Activated CD8-positive, alpha-beta memory T cell treated with anti-CD3 and anti-CD28 coated beads, Interleukin-2, amount 10 ng/mL, durations not matched to agents 7 days and 5 days (primary cell): Measurements from ENCODE around the gene FGF3. TPM values are rescaled to one million over a fixed set of nuclear protein-coding genes. Genes with fewer than 3 reads are reported as not detected.

Experiments
- ATAC-seq: fragments of 150-1000 bp; cut with Tn5 transposase; one replicate; pipeline ENCODE4 v1.10.0; 2021; ENCODE audit warnings: moderate library complexity
- CTCF ChIA-PET: fragments of 350-600 bp; sonication (Branson Sonifier 250); formaldehyde crosslinking; loops from one replicate; lab custom pipeline; 2021; ENCODE audit warnings: antibody characterized with exemption; lab: Charles Lee
- DNase-seq: peaks from one replicate; pipeline ENCODE4 v3.0.0-alpha.2; 2020
- H3K27ac Mint-ChIP-seq: one replicate; pipeline ENCODE4 v1.8.0; 2021; ENCODE audit warnings: mild to moderate bottlenecking, mixed read lengths
- H3K27me3 Mint-ChIP-seq: one replicate; pipeline ENCODE4 v1.8.0; 2021; ENCODE audit warnings: mixed read lengths
- H3K36me3 Mint-ChIP-seq: one replicate; pipeline ENCODE4 v1.8.0; 2021; ENCODE audit warnings: mild to moderate bottlenecking, mixed read lengths
- H3K4me1 Mint-ChIP-seq: one replicate; pipeline ENCODE4 v1.8.0; 2021; ENCODE audit warnings: mixed read lengths
- H3K4me3 Mint-ChIP-seq: one replicate; pipeline ENCODE4 v1.8.0; 2021; ENCODE audit warnings: mild to moderate bottlenecking, moderate library complexity, mixed read lengths
- H3K9me3 Mint-ChIP-seq: one replicate; pipeline ENCODE4 v1.8.0; 2022; ENCODE audit warnings: low read depth, mixed read lengths
- total RNA-seq, 2 experiments: library from RNA; stranded (reverse); gene quantifications; one replicate each; pipeline ENCODE4 v1.2.3, GENCODE V29; 2021

FGF3 gene
- total RNA-seq, 2 experiments from 2014 or later: not detected

DNA sequence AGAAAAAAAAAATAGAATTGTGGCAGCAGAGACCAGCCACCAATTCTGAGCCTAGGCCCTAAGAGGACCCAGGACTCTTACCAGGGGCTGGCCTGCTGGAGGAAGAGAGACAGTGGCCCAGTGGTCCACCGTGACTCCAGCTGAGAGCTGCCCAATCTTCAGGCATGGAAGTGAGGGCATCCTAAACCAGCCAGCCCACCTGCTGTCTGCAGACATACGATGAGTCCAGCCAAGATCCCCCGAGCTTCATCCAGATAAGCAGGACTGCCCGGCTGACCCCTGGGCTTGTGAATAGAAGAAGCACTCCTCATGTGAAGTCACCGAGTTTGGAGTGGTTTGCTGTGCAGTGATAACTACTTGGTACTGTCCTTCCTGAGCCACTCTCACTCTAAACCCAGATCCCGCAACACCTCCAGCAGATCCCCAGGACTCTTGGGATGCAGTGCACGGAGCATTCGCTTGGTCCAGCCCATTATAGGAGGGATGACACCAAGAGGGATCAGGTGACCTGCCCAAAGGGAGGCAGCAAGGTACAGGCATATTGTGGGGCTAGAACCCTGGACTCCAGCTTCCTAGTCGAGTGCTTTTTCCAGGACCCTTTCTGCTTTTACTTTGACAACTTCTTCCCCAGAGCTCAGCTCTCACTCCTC lies 41.7 kb upstream of the FGF3 start:
- no peaks in the 10 kb centered on the region for H3K36me3 Mint-ChIP-seq
- no peak for ATAC-seq
- no peaks in the 10 kb centered on the region for H3K9me3 Mint-ChIP-seq
- no peak overlapping the region for H3K4me3 Mint-ChIP-seq
- CTCF ChIA-PET: no interaction called here
- no peak for DNase-seq
- H3K4me1 Mint-ChIP-seq: no peaks in the 10 kb centered on the region
- peaks cover 27% of the 10 kb centered on the region for H3K27me3 Mint-ChIP-seq
- no peak overlapping the region for H3K27ac Mint-ChIP-seq

DNA sequence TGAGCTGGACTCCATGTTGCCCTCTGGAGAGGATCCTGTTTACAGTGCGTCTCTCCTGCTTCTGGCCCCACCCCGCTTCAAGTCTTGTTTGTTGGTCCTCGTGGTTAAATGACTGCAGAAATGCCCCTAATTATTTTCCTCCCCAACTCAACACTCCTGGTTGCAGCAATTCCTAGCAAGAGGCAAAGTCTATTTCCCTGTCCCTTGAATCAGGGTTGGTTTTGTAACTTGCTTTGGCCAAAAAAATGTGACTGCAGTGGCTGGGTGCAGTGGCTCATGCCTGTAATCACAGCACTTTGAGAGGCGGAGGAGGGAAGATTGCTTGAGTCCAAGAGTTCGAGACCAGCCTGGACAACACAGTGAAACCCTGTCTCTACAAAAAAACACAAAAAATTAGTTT lies 41.0 kb upstream of the FGF3 start:
- Mint-ChIP-seq H3K27me3 (peaks cover 29% of the 10 kb centered on the region), H3K4me1 (no peaks in the 10 kb centered on the region), H3K4me3 (no peak overlapping the region), H3K27ac (no peak overlapping the region), H3K9me3 (no peaks in the 10 kb centered on the region), H3K36me3 (no peaks in the 10 kb centered on the region)
- ATAC-seq (no peak), DNase-seq (no peak)
- CTCF ChIA-PET: no interaction called here

DNA sequence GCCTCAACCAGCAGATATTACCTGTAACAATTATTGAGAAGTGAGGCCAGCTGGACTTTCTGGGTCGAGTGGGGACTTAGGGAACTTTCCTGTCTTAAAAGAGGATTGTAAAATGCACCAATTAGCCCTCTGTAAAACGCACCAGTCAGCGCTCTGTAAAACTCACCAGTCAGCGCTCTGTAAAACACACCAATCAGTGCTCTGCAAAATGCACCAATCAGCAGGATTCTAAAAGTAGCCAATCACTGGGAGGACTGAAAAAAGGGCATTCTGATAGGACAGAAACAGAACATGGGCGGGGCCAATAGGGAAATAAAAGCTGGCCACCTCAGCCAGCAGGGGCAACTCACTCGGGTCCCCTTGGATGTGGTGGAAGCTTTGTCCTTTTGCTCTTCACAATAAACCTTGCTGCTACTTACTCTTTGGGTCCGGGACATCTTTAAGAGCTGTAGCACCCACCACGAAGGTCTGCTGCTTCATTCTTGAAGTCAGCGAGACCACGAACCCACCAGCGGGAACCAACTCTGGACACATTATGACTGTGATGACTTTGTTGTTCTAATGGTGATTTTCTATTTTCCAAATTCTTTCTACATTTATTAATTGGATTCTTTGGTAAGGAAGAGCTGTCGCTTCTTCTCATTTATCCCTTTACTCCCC lies 40.2 kb upstream of the FGF3 start:
- Mint-ChIP-seq H3K9me3 (no peaks in the 10 kb centered on the region), H3K27me3 (peaks cover 33% of the 10 kb centered on the region), H3K4me1 (no peaks in the 10 kb centered on the region), H3K4me3 (no peak overlapping the region), H3K27ac (no peak overlapping the region), H3K36me3 (no peaks in the 10 kb centered on the region)
- DNase-seq (no peak), ATAC-seq (no peak)
- CTCF ChIA-PET: no interaction called here

DNA sequence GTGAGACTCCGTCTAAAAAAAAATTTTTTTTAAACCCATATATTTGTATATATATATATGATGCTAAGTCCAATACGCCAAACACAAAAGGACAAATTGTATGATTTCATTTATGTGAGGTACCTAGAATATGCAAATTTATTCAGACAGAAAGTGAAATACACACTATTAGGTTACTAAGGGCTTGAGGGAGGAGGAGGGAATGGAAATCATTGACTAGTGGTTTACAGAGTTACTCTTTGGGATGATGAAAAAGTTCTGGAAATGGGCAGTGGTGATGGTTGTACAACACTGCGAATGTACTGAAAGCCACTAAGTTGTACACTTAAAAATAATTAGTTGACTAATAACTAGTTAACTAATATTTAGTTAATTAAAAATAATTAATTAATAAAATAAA lies 36.2 kb upstream of the FGF3 start:
- no peak for DNase-seq
- CTCF ChIA-PET: no interaction called here
- no peak for ATAC-seq
- Mint-ChIP-seq H3K4me1 (no peaks in the 10 kb centered on the region), H3K9me3 (no peaks in the 10 kb centered on the region), H3K27me3 (peaks cover 37% of the 10 kb centered on the region), H3K36me3 (no peaks in the 10 kb centered on the region), H3K27ac (no peak overlapping the region), H3K4me3 (no peak overlapping the region)

DNA sequence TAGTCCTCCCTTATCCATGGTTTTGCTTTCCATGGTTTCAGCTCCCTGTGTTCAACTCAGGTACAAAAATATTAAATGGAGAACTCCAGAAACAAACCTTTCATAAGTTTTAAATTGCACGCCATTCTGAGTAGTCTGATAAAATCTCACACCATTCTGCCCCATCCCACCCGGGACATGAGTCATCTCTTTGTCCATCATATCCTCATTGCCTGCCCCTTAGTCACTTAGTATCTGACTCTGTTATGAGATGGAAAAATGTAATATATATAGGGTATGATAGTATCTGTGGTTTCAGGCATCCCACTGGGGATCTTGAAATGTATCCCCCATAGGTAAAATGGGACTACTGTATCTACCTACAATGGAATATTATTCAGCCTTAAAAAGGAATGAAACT lies 35.5 kb upstream of the FGF3 start:
- Mint-ChIP-seq H3K4me3 (no peak overlapping the region), H3K4me1 (no peaks in the 10 kb centered on the region), H3K9me3 (no peaks in the 10 kb centered on the region), H3K27me3 (peaks cover 37% of the 10 kb centered on the region), H3K27ac (no peak overlapping the region), H3K36me3 (no peaks in the 10 kb centered on the region)
- no peak for ATAC-seq
- no peak for DNase-seq
- CTCF ChIA-PET: no interaction called here

DNA sequence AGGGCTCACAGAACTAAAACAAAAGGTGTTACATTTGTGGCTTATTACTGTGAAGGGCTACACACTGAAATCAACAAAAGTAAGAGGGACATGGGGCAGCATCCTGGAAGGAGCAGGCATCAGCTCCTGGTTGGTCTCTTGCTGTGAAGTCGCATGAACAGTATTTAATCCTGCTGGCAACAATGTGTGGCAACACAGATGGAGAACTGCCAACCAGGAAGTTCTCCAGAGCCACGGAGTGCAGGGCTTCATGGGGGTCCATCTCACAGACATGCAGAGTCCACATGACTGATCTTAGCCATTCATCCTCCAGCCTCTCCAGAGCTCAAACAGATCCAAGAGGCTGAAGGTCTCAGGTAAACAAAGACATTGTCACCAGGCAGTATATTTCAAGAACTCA lies 32.8 kb upstream of the FGF3 start:
- Mint-ChIP-seq H3K4me3 (no peak overlapping the region), H3K4me1 (no peaks in the 10 kb centered on the region), H3K36me3 (no peaks in the 10 kb centered on the region), H3K9me3 (no peaks in the 10 kb centered on the region), H3K27me3 (peaks cover 25% of the 10 kb centered on the region), H3K27ac (no peak overlapping the region)
- ATAC-seq: no peak
- no peak for DNase-seq
- CTCF ChIA-PET: no interaction called here

DNA sequence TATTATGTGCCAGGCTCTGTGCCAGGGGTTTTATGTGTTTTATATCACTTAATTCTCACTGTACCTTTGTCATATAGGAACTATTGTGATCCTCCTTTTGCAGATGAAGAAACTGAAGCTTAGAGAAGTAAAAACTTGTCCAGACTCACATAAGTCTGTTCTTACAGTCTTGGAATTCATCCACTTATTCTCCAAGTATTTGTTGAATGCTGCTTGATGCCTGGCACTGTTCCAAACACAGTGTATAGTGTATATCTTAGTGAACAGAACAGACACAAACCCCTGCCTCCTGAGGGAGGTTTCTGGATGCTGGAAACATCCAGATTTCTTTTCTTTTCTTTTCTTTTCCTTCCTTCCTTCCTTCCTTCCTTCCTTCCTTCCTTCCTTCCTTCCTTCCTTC lies 29.0 kb upstream of the FGF3 start:
- no peak for DNase-seq
- peaks cover 11% of the 10 kb centered on the region for H3K27me3 Mint-ChIP-seq
- H3K4me1 Mint-ChIP-seq: no peaks in the 10 kb centered on the region
- no peak overlapping the region for H3K4me3 Mint-ChIP-seq
- H3K36me3 Mint-ChIP-seq: no peaks in the 10 kb centered on the region
- ATAC-seq: no peak
- H3K27ac Mint-ChIP-seq: no peak overlapping the region
- CTCF ChIA-PET: no interaction called here
- no peaks in the 10 kb centered on the region for H3K9me3 Mint-ChIP-seq

DNA sequence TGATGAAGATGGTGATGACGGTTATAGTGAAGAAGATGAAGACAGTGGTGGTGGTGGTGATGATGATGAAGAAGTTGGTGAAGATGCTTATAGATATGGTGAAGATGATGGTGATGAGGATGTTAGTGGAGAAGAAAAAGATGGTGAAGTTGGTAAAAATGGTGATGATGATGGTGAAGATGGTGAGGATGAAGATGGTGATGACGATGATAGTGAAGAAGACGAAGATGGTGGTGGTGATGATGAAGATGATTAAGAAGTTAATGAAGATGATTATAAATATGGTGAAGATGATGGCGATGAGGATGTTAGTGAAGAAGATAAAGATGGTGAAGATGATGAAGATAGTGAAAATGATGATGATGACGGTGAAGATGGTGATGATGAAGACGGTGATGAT lies 25.2 kb upstream of the FGF3 start:
- no peak overlapping the region for H3K4me3 Mint-ChIP-seq
- no peak overlapping the region for H3K27ac Mint-ChIP-seq
- peaks cover 3% of the 10 kb centered on the region for H3K36me3 Mint-ChIP-seq
- CTCF ChIA-PET: no interaction called here
- ATAC-seq: no peak
- H3K27me3 Mint-ChIP-seq: peaks cover 8% of the 10 kb centered on the region
- H3K9me3 Mint-ChIP-seq: peaks cover 7% of the 10 kb centered on the region
- no peak for DNase-seq
- H3K4me1 Mint-ChIP-seq: peaks cover 2% of the 10 kb centered on the region

DNA sequence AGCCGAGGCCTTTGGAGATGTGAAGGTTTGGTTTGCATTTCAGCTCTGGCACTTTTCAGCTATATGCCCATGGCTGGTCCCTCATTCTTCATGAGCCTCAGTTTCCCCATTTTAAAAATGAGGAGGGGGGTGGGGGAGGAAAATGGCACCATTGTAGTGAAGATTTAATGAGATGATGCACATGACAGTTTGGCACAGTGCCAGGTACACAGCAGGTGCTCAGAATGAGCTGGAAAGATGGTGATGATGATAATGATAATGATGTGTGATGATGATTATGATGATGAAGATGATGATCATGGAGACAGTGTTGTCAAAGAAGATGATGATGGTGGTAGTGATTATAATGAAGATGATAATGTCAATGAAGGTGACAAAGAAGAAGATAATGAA lies 24.3 kb upstream of the FGF3 start:
- peaks cover 5% of the 10 kb centered on the region for H3K27me3 Mint-ChIP-seq
- CTCF ChIA-PET: interaction anchor here (0.6 kb wide), 1 partner anchor 11 kb away, joined by 3 read pairs; no protein-coding TSS in a partner anchor
- H3K9me3 Mint-ChIP-seq: peaks cover 7% of the 10 kb centered on the region
- no peak overlapping the region for H3K27ac Mint-ChIP-seq
- DNase-seq (no peak), ATAC-seq (no peak)
- no peak overlapping the region for H3K4me3 Mint-ChIP-seq
- H3K4me1 Mint-ChIP-seq: peaks cover 2% of the 10 kb centered on the region
- H3K36me3 Mint-ChIP-seq: peaks cover 3% of the 10 kb centered on the region

DNA sequence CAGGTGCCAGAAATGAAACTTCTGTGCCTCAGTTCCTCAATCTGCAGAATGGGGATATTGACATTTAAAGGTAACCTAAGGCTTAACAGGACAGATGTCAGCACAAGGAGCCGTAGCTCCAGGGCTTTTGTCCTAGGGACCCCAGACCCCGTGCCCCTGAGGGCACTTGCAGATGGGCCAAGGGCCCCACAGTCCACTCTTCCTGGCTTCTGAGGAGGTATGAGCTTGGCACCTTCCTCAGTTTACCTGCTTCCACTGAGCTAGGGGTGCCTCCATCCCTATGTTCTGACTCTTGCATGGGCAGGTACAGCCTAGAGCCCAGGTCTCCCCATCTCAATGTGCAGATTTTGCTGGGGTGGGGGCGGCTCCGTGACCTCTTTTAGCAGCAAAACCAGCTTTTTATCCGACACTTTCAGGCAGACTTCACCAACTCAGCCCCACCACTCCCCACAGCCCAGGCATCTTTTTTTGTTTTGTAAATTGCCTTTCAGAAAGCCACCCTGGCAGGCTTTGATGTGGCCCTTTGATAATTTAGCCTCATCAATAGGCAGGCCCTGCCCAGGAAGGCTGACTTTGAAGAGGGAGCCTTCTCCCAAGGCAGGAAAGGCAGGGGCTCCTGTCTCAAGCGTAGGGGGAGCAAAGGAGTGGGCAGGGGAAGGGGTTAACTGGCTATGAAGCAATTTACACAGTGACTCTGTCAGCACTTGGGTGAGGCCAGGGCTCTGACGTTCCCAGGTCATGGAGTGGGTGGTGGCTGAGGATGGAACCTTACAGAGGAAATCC lies 23.7 kb upstream of the FGF3 start:
- Mint-ChIP-seq H3K4me1 (peaks cover 7% of the 10 kb centered on the region), H3K4me3 (no peak overlapping the region), H3K36me3 (peaks cover 3% of the 10 kb centered on the region), H3K27ac (no peak overlapping the region), H3K9me3 (peaks cover 7% of the 10 kb centered on the region), H3K27me3 (peaks cover 7% of the 10 kb centered on the region)
- ATAC-seq (no peak), DNase-seq (no peak)
- CTCF ChIA-PET: interaction anchor here (0.6 to 1.4 kb wide), 3 partner anchors 10 to 173 kb away, joined by 3 read pairs; no protein-coding TSS in a partner anchor

DNA sequence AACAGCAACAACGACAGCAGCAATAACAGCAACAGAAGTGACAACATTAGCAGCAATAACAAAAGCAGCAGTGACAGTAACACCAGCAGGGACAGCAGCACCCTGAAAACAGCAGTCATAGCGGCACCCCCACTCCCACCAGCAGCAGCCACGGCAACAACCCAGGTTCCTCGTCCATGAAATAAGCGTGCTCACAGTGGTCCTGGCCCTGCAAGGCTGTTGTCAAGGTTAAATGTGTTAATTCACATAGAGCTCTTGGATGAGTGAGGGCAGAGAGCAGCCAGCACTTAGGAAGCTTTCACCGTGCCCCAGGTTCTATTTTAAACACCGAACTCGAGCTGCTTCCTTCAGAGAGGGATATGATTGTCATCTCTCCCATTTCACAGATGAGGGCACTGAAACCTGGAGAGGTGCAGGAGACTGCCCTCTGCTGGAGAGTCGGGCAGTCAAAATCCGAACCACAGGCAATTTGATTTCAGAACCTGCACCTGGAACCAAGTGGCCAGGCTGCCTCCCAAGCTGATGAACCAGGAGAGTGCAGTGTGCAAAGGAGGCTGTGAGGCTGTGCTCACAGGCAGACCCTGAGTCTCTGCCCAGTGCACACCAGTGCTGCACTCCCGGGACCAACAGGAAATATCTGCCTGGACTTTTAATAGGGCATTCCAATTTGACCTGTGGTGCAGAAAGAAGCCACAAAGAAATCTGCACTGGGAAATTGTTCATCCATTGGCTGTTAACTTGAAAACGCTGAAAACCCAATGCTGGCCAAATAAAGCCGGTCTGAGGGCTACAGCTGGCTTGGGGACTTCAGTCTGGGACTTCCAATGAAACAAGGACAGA lies 22.9 kb upstream of the FGF3 start:
- Mint-ChIP-seq H3K36me3 (peaks cover 3% of the 10 kb centered on the region), H3K27ac (no peak overlapping the region), H3K9me3 (peaks cover 7% of the 10 kb centered on the region), H3K27me3 (peaks cover 11% of the 10 kb centered on the region), H3K4me1 (peaks cover 10% of the 10 kb centered on the region), H3K4me3 (no peak overlapping the region)
- CTCF ChIA-PET: interaction anchor here (1.4 kb wide), 2 partner anchors 158 to 172 kb away, joined by 3 read pairs; no protein-coding TSS in a partner anchor
- DNase-seq (no peak), ATAC-seq (no peak)

DNA sequence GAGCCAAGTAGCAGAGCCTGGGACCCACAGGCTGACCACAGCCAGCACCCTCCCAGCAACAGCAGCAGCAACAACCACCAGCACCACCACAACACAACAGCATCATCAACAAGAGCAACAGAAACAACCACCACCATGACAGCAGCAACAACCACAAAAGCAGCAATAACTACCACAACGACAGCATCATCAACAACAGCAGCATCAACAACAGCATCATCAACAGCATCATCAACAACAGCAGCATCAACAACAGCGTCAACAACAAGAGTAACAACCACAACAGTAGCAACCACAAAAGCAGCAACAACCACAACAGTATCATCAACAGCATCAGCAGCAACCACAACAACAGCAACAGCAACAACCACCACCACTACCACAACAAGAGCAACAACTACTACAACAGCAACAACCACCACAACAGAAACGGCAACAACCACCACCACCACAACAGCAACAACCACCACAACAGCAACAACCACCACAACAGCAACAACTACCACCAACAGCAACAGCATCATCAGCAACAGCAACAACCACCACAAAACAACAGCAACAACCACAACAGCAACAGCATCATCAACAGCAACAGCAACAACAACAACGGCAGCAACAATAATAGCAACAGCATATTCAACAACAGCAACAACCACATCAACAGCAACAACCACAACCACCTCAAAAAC lies 22.1 kb upstream of the FGF3 start:
- H3K4me3 Mint-ChIP-seq: no peak overlapping the region
- H3K27ac Mint-ChIP-seq: no peak overlapping the region
- DNase-seq (no peak), ATAC-seq (no peak)
- H3K27me3 Mint-ChIP-seq: peaks cover 17% of the 10 kb centered on the region
- peaks cover 7% of the 10 kb centered on the region for H3K9me3 Mint-ChIP-seq
- peaks cover 10% of the 10 kb centered on the region for H3K4me1 Mint-ChIP-seq
- H3K36me3 Mint-ChIP-seq: peaks cover 3% of the 10 kb centered on the region
- CTCF ChIA-PET: interaction anchor here (1.2 to 1.4 kb wide), 2 partner anchors 12 to 157 kb away, joined by 3 read pairs; no protein-coding TSS in a partner anchor
